NCI-H1417 treated with DMSO at 0.1 percent for 48 hours (cell line): ENCODE measurements around the gene GOLGA5.
A peak's percentile ranks its signal among the peaks of the same experiment; 100 is the strongest.
"Not testable (repeated sequence)": the region's sequence is repeated elsewhere in the genome, so short reads cannot be mapped to it uniquely, and the experiment has no call there.

Experiments used
- DNase-seq: peaks from one replicate; lab custom pipeline; 2025; lab: John Stamatoyannopoulos, UW

GOLGA5 gene, protein sequence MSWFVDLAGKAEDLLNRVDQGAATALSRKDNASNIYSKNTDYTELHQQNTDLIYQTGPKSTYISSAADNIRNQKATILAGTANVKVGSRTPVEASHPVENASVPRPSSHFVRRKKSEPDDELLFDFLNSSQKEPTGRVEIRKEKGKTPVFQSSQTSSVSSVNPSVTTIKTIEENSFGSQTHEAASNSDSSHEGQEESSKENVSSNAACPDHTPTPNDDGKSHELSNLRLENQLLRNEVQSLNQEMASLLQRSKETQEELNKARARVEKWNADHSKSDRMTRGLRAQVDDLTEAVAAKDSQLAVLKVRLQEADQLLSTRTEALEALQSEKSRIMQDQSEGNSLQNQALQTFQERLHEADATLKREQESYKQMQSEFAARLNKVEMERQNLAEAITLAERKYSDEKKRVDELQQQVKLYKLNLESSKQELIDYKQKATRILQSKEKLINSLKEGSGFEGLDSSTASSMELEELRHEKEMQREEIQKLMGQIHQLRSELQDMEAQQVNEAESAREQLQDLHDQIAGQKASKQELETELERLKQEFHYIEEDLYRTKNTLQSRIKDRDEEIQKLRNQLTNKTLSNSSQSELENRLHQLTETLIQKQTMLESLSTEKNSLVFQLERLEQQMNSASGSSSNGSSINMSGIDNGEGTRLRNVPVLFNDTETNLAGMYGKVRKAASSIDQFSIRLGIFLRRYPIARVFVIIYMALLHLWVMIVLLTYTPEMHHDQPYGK

DNA sequence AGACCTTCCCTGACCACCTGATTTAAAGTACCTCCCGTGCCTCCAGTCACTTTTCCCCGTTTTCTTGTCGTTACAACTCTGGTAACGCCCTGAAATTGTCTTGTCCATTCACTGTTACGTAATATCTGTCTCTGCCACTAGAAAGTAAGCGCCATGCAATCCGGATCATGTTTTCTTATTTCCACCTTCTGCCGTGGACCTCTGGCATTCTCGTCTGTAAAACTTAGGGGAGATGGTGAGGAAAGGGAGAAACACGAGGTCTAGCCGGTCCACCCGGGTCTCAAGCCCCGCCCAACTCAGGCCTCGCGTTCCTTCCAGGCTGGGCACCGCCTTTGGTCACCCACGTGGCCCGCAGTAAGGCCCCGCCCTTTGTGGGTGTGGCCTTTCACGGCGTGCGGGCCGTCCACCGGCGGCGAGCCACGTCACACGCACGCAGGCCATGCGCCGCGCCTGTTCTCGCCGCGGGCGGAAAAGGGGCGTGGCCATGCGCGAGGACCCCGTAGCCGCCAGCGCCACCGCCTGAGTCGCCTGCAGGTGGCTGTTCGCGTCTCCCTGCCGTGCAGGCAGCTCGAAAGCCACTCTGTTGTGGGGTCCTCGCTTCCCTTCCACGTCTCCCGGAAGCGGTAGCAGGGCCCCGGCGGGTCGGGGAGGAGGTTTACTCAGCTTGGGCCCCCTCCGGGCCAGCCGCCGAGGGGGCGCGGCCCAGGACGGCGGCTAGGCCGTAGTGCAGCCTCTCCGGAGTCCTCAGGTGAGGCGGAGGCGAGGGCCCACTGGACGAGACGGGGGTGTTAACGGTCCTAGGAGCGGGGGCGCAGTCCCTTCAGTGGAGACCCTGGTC, at the start of gene GOLGA5:
Gene GOLGA5 (plus strand): TSS at position 597 of the 838 bp plus-strand sequence. CDS start 3,133 bp downstream, outside the sequence.
- DNase-seq = peak; percentile 89

DNA sequence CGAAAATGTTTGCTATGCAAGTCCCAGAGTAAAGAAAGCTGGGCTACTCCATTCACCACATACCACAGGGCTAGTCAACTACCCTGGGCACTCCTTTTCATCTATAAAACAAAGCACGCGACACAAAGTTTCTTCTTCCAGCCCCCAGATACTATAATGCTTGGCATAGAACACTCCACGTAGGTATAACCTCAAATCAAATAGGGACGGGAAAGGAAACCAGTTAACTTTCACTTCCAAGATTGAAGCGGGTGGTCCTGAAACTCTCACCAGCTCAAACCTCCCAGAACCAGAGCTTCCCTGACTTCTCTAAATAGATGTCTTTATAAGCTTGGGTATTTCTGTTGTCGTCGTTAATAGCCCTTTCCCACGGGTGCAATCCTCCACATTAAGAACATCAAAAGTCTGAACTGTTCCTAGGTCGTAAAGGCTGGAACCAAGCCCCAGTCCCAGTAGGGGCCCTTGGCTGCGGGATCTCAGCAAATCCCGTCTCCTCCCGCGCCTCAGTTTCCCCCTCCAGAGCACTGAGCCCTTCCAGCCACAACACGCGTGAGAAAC, 46.3 kb upstream of the GOLGA5 start:
- DNase-seq = no peak

DNA sequence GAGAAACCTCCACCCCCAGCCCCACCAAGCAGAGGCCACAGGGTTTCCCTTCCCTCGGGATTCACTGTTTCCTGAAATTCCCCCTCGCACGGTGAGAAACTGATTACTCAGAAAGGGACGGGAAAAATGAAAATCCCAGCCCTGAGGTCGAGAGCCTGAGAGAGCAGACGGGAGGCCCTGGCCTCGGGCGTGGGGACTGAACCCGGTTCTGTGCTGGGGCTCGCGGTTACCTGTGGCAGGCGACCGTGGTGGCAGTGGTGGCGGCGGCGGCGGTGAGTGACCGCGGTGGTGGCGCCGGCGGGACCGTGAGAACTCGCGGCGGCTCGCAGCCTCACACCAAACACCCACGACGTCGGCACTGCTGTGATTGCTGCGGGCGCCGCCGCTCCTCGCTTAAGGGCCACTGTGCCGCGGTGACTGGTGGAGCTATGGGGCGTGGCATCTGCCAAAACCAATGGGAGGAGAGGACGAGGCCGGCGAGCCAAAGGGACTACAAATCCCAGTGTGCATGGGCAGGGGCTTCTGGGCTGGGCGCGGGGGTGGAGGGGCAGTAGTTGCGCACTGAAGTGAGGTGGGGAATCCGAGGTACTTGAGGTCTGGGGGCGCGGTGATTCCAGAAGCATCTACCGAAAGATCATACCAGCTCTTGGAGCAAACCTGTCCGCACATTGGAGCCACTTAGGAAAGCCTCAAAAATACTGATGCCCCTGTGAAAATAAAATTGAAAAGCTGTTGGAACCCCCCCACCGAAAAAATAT, 45.7 kb upstream of the GOLGA5 start, which contains the start of gene LGMN:
Gene LGMN (minus strand): TSS at position 369 of the 758 bp plus-strand sequence. CDS start 15,841 bp downstream, outside the sequence.
- peak; percentile 65 for DNase-seq

DNA sequence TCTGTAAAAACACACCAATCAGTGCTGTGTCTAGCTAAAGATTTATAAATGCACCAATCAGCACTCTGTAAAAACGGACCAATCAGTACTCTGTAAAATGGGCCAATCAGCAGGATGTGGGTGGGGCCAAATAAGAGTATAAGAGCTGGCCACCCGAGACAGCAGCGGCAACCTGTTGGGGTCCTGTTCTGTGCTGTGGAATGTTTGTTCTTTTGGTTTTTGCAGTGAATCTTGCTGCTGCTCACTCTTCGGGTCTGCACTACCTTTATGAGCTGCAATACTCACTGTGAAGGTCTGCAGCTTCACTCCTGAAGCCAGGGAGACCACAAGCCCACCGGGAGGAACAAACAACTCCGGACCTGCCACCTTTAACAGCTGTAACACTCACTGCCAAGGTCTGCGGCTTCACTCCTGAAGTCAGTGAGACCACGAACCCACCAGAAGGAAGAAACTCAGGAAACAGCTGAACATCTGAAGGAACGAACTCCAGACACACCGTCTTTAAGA, 43.8 kb upstream of the GOLGA5 start:
- DNase-seq = not testable (repeated sequence)

DNA sequence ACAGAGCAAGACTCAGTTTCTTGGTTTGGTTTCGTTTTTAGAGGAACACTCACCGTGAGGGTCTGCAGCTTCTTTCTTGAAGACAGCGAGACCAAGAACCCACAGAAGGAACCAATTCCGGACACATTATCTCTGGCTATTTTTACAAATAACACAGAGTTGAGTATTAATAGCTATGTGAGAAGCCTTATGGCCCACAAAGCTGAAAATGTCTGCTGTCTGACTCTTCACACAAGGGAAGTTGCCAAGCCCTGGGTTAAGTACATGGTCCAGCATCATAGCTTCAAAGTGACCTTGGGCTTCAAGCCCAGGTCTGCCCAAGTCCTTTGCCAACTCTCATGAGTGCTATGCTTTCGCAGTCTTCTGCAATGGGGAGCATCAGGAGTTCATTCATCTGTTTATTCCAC, 43.1 kb upstream of the GOLGA5 start:
- DNase-seq = no peak

DNA sequence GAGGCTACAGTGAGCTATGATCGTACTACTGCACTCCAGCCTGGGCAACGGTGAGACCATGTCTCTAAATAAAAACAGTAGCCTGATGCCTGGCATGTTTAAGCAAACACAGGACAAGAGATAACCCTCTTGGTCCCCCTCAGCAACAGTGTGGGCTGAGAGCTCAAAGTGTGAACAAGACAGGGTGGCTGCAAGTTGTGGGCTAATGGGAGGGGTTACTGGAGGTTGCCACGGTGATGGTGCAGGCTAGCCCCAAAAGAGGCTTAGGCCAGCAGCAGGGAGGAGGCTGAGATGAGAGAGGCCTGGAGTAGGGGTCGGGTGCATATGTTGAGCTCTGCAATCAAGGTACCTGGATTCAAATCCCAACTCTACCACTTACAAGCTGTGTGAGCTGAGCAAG, 42.3 kb upstream of the GOLGA5 start:
- no peak for DNase-seq

DNA sequence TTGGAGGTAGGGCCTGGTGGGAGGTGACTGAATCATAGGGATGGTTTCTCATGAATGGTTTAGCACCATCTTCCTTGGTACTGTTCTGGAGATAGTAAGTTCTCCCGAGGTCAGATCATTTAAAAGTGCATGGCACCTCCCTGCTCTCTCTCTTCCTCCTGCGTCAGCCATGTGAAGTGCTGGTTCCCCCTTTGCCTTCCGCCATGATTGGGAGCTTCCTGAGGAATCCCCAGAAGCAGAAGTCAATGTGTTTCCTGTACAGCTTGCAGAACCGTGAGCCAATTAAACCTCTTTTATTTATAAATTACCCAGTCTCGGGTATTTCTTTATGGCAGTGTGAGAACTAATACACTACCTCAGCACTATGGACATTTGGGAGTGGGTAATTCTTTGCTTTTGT, 40.9 kb upstream of the GOLGA5 start:
- no peak for DNase-seq

DNA sequence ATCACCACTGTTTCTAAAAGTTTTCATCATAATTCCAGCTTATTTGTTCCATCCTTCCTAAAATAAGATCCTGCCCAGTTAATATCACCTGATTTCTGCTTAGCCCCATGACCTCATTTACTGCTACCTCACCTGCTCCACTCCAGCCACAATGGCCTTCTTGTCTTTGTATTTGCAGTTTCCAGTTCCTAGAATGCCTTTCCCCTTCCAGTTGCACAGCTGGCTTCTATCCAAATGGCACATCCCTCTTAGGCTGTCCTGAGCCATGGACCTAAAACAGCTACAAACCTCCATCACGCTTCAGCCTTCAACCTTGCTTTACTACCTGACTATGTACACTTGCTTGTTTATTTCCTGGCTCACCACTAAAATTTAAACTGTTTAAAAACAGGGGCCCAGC, 39.1 kb upstream of the GOLGA5 start:
- no peak for DNase-seq

DNA sequence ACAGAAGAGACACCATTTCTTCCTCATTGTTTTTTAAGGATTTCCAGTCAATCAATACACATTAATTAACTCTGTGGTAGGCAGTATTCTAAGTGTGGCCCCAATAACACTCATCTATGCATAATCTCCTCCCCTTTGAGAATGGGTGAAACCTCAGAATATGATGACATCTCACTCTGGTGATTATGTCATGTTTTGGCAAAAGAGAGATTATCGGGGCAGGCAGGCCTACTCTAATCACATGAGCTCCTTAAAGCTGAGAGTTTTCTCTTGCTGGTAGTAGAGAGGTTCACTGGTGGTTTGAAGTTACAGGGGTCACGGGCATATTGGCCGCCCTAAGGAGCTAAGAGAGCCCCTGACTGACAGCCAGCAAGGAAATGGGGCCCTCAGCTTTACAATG, 38.6 kb upstream of the GOLGA5 start:
- DNase-seq = no peak

DNA sequence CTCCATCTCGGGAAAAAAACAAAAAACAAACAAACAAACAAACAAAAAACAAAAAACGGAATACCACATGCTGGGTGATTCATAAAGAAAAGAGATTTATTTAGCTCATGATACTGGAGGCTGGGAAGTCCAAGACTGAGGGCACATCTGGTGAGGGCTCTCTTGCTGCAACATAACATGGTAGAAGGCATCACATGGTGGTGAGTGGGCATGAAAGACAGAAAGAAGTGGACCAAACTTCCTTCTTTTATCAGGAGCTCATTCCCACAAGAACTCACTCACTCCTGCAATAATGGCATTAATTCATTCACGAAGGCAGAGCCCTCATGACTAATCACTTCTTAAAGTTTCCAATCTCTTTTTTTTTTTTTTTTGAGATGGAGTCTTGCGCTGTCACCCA, 37.7 kb upstream of the GOLGA5 start:
- DNase-seq = no peak

DNA sequence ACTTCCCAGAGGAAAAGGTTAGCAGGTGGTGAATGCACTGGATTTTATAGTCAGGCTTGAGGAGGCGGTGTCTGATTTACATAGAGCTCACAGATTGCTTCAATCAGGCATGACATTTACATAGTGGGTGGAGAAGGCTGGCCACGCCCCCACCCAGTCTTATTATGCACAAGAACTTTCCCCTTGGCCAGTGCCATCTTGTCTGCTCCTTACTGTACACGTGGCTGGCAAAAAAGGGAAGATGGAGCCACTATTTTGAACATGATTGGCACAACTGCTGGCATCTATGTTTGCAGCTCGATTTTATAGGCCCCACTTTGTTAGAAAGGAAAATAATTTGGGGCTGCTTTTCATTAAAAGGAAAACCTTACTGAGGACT, 34.8 kb upstream of the GOLGA5 start:
- DNase-seq = no peak

DNA sequence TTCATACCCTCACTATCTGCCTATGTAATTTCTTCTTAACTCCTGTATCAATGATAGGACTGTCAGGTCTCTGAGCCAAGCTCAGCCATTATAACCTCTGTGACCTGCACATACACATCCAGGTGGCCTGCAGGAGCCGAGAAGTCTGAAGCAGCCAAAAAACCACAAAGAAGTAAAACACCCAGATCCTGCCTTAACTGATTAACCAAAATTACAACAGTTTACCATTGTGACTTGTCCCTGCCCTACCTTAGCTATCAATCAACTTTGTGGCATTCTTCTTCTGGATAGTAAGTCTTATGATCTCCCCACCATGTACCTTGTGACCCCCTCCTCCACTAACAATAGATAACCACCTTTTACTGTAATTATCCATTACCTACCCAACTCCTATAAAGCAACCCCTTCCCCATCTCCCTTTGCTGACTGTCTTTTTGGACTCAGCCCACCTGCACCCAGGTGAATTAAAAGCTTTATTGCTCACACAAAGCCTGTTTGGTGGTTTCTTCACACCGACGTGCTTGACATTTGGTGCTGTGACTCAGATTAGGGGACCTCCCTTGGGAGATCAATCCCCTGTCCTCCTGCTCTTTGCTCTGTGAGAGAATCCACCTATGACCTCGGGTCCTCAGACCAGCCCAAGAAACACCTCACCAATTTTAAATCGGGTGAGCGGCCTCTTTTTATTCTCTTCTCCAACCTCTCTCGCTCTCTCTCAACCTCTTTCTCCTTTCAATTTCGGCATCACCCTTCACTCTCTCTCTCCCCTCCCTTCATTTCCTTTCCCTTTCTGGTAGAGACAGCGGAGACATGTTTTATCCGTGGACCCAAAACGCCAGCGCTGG, 34.2 kb upstream of the GOLGA5 start:
- DNase-seq = no peak

DNA sequence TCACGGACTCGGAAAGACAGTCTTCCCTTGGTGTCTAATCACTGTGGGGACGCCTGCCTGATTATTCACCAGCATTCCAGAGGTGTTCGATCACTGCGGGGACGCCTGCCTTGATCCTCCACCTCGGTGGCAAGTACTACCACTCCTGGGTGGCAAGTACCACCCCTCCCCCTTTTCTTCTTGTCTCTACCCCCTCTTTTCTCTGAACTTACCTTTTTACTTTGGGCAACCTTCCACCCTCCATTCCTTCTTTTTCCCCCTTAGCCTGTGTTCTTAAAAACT, 33.6 kb upstream of the GOLGA5 start:
- no peak for DNase-seq

DNA sequence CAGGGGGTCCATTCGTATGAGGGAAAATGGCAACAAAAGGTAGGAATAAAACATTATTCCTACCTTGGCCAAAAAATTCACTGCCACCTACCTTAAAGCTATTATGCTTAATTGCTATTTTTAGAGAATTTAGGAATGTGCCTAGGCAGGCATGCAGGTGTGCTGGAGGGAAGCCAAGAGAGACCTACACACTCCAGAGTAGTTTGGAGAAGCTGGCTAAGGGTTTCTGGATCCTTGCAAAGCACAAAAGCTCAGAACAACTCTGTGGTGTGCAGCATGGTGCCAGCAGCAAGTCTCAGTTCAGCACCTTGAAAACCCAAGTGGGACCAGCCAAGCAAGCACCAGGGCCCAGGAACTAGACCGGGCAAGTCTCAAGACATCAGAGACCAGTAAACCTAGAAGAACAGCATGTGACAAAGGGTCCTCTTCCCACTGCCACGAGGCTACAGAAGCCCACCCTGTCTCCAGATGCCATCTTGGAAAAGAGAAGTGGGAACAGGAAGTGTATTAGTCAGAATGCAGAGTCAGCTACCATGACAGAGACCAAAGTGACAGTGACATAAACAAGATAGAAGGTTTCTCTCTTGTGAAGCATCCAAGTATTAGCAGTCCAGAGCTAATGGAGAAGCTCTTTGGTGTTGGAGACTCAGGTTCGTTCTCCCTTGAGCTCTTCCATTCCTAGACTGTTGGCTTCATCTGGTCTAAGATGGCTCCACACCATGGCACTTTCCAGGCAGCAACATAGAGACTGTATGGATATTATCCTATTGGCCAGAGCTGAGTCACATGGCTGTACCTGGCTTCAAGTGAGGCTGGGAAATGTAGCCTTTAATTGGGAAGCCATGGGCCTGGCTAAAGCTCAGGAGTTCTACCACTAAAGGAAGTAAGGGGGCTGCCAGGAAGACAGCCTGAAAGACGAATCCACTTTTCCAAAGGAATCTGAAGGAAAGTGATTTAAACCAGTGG, 30.2 kb upstream of the GOLGA5 start:
- DNase-seq = not testable (repeated sequence)

DNA sequence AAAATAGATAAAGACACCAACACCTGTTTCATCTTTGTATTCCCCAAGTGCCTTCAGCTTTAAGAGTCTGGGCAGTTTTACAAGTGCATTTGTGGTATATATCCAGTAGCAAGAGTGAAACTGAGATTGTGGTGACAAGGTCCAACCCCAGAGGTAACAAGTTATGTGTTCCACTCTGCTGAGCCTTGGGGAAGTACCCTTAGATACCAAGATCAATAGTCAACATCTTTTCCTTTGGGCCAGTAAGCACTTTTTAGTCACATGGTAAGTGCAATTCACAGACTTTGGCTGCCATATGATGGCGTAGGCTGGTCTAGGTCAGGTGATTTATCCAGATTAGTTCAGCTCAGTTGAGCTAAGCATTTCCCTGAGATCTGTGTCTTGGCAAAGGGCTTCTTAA, 25.9 kb upstream of the GOLGA5 start:
- DNase-seq = not testable (repeated sequence)

DNA sequence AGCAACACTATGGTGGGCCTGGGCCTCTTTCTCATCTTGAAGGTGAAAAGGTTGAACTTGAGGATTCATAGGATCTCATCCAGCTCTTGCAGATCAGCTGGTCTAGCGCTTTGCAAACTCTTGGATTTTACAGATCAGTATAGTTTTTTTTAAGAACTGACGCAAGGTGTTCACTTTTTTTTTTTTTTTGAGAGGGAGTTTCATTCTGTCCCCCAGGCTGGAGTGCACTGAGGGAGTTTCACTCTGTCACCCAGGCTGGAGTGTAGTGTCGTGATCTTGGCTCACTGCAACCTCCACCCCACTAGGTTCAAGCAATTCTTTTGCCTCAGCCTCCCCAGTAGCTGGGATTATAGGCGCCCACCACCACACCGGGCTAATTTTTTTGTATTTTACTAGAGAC, 25.3 kb upstream of the GOLGA5 start:
- DNase-seq = no peak

DNA sequence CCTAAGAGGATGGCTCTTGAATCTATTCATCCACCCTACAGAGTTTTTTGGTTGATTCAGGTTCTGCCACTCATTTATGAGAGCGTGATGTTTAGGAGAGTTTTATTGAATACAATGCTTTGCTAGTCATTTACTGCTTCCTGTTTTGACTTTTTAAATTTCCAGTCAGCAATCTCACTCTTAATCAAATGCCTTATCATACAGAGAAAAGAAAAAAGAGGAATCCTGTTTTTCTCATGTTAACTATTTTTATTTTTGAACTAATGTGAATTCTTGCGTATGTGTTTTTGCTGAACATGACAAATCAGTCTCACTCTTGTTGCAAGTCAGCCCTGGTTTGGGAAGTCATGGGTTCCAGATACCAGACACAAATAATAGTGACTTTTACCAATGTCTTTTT, 23.6 kb upstream of the GOLGA5 start:
- DNase-seq = no peak

DNA sequence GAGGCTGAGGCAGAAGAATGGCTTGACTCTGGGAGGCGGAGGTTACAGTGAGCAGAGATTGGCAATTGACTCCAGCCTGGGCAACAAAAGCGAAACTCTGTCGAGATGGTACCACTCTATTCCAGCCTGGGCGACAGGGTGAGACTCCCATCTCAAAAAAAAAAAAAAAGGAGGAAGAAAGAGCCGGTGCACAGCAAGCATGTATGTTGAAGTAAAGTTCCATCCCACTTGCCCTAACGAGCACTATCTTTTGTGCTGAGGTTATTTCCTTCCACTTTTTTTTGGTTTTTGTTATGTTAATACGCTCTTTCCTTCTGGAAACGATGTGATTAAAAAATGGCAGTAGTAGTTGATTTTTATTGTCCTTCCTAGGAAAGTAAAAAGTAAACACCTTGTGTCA, 19.5 kb upstream of the GOLGA5 start:
- no peak for DNase-seq

DNA sequence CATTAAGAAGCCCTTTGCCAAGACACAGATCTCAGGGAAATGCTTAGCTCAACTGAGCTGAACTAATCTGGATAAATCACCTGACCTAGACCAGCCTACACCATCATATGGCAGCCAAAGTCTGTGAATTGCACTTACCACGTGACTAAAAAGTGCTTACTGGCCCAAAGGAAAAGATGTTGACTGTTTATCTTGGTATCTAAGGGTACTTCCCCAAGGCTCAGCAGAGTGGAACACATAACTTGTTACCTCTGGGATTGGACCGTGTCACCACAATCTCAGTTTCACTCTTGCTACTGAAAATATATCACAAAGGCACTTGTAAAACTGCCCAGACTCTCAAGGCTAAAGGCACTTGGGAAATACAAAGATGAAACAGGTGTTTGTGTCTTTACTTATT, 18.8 kb upstream of the GOLGA5 start:
- not testable (repeated sequence) for DNase-seq
